LNCAP (cell line): ENCODE results near the gene KLF7.

Source experiments
- TF ChIP-seq, protein P1 (sequence below): fragments of 450-650 bp; IDR thresholded peaks from 2 replicates; pipeline ENCODE4 v1.5.1; 2017; ENCODE audit warnings: mild to moderate bottlenecking

KLF7 gene

GRCh38 chr2:207159002-207159401 is 6.7 kb downstream of the KLF7 start:
- TF ChIP-seq, protein P1, sequence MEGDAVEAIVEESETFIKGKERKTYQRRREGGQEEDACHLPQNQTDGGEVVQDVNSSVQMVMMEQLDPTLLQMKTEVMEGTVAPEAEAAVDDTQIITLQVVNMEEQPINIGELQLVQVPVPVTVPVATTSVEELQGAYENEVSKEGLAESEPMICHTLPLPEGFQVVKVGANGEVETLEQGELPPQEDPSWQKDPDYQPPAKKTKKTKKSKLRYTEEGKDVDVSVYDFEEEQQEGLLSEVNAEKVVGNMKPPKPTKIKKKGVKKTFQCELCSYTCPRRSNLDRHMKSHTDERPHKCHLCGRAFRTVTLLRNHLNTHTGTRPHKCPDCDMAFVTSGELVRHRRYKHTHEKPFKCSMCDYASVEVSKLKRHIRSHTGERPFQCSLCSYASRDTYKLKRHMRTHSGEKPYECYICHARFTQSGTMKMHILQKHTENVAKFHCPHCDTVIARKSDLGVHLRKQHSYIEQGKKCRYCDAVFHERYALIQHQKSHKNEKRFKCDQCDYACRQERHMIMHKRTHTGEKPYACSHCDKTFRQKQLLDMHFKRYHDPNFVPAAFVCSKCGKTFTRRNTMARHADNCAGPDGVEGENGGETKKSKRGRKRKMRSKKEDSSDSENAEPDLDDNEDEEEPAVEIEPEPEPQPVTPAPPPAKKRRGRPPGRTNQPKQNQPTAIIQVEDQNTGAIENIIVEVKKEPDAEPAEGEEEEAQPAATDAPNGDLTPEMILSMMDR, result no peak

DNA sequence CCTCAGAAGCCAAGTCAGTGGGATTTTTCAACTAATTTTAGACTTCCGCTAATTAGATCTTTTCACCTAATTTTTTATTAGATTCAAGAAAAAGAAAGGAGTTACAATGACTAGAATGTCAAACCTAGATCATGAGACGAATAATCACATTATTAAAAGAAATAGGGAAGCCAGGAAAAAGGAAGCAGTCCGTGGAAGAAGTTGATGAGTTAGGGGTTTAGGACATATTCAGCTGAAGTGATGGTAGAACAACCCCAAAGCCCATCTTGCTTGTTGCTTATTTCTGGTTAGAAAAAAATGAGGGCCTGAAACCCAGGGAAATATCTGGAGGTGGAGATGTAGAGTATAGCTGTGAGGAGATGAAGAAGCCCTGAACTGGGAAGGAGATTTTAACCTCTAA is 8.0 kb downstream of the KLF7 start:
- TF ChIP-seq, protein P1, result no peak

DNA sequence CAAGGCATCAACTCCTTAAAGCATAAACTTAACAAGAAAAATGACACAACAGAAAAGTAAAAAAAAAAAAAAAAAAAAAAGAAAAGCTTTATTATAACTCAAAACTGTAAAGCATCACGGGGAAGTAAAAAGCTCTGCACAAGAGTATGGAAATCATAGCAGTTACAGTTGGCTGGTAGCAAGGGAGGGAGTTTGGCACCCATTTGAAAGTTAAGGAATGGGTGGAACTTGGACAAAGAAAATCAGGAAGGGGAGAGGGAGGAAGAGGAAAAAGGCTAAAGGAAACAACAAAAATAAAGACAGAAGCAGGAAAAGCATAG is 8.6 kb downstream of the KLF7 start:
- TF ChIP-seq, protein P1, result no peak

DNA sequence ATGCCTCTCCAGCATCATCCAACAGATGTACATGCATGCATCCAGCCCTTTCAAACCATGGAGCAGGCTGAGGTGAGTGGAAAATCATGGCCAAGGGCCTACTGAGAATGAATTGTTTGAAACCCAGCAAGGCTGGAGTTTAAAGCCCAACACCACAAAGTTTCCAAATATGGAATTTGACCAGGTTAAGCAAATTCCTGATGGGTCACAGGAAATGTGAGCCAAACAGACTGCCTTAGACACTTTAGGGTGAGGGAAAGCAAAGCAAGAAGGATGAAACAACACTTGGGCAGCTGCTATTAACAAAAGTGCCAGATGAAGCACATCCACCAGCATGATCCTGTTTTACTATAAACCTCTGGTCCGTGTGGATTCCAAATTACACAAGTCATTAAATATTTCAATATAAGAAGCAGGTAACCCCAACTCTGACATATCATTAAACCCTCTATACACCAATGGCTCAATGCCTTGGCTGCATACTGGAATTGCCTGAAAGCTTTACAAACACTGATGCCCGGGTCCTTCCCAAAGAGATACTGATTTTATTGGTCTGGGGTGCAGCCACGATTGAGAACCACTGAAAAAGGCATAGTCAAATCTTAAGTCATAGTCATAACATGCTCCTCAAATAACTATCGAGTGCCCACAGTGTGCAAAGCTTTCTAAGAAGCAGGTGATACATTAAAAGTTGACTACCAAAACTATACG is 9.1 kb downstream of the KLF7 start:
- TF ChIP-seq, protein P1, result no peak

GRCh38 chr2:207155516-207156444 is 10.0 kb downstream of the KLF7 start:
- TF ChIP-seq, protein P1, result no peak

GRCh38 chr2:207154556-207155510 is 10.9 kb downstream of the KLF7 start:
- TF ChIP-seq, protein P1, result no peak
